ENCODE results near the gene SELE.

DNA sequence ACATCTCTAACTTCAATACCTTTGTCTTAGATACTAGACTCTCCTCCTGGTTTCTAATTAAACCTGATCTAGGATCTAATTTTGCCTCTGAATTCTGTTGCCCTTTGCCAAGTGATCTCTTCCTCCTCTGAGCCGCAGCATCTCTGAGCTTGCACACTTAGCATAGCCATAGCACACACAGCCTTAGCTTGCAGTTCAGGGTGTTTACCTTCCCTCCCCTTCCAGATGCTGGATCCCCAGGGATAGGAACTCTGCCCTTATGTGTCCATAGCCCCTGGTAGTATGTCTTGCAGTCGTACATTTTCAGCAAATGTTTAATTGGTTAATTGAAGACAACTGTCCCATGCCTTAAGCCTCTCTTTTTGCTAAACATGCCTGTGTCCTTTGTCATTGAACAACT is 52.7 kb downstream of the SELE start:
- TF ChIP-seq, protein P1, sequence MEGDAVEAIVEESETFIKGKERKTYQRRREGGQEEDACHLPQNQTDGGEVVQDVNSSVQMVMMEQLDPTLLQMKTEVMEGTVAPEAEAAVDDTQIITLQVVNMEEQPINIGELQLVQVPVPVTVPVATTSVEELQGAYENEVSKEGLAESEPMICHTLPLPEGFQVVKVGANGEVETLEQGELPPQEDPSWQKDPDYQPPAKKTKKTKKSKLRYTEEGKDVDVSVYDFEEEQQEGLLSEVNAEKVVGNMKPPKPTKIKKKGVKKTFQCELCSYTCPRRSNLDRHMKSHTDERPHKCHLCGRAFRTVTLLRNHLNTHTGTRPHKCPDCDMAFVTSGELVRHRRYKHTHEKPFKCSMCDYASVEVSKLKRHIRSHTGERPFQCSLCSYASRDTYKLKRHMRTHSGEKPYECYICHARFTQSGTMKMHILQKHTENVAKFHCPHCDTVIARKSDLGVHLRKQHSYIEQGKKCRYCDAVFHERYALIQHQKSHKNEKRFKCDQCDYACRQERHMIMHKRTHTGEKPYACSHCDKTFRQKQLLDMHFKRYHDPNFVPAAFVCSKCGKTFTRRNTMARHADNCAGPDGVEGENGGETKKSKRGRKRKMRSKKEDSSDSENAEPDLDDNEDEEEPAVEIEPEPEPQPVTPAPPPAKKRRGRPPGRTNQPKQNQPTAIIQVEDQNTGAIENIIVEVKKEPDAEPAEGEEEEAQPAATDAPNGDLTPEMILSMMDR (IDR thresholded peaks at IDR 0.05; ENCODE audit: low read depth, low read length) = no peak
- TF ChIP-seq MYC (IDR thresholded peaks at IDR 0.05; ENCODE audit: low read depth, low read length) = no peak
- TF ChIP-seq, protein P2, sequence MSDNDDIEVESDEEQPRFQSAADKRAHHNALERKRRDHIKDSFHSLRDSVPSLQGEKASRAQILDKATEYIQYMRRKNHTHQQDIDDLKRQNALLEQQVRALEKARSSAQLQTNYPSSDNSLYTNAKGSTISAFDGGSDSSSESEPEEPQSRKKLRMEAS (IDR thresholded peaks at IDR 0.05; ENCODE audit: low read depth, low read length) = no peak

All from NB4 (cell line).